PFSK-1 (cell line): ENCODE results near the gene TRAIP.

Source experiments
- REST ChIP-seq, 2 experiments: IDR thresholded peaks; 2 replicates each; pipeline versions ENCODE4 v1.6.1 to v1.8.0; 2011 to 2012; ENCODE audit warnings: low read depth in 2 of 2, low read length in 2 of 2, control low read depth in 1 of 2, inconsistent platforms in 1 of 2, mild to moderate bottlenecking in 1 of 2, moderate library complexity in 1 of 2; ENCODE audit not compliant: insufficient read depth in 1 of 2
- TAF1 ChIP-seq: IDR thresholded peaks from 2 replicates; pipeline ENCODE4 v1.6.1; 2012; ENCODE audit warnings: low read length, control low read depth, borderline replicate concordance; ENCODE audit not compliant: insufficient read depth

GRCh38 chr3:49889296-49889695 lies 32.9 kb upstream of the TRAIP start:
- TF ChIP-seq REST (IDR thresholded peaks at IDR 0.05; ENCODE audit: insufficient read depth in 1 of 2, low read depth in 2 of 2, low read length in 2 of 2) (no peak), TAF1 (no peak)
